Measurements from ENCODE around the gene KCNK16.

Gene KCNK16

DNA sequence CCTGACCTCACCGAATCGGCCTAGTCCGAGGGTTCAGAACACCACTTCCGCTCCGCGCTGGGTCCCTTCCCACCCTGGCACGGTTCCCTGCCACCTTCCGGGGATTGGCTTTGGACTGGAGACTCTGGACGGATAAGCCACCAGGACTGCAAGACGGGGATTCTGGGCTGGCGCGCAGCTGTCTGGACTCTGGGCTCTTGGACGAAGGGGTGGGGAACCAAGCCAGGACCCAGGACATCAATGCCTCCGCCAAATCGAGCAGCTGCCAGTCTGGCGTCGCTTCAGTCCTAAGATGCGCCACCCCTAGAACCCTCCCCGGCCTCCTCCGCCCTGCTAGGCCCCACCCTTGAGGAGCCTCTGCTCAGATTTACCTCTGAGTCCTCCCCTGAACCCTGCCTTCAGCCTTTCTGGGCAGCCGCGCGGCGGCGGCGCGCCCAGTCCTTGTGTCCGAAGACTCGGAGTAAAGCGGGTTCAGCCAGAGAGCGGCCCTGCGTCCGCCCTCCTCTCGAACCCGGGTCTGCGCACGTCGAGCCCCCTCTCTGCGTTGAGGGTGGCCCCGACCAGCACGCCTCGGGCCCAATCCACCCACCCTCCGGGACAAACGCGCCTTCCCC is 9.5 kb downstream of the KCNK16 start:
- Histone ChIP-seq H3K4me2 (ENCODE audit: low read depth, low read length, poor library complexity, severe bottlenecking) (no peak overlapping the region), H3K79me2 (ENCODE audit: insufficient read depth, low read length) (no peaks in the 10 kb centered on the region), H3K27me3 (ENCODE audit: insufficient read depth, low read length, poor library complexity, severe bottlenecking) (no peaks in the 10 kb centered on the region), H3K4me1 (ENCODE audit: insufficient read depth, low read length, poor library complexity, severe bottlenecking) (peaks cover 12% of the 10 kb centered on the region), H3K36me3 (ENCODE audit: insufficient read depth, low read length) (no peaks in the 10 kb centered on the region), H3K9ac (ENCODE audit: low read depth, low read length, poor library complexity, severe bottlenecking) (no peak overlapping the region), H2AFZ (ENCODE audit: low read length) (no peak overlapping the region), H4K20me1 (ENCODE audit: insufficient read depth, low read length, poor library complexity, severe bottlenecking) (no peaks in the 10 kb centered on the region), H3K9me2 (replicated peaks; ENCODE audit: low read depth, low read length) (no peaks in the 10 kb centered on the region), H3K4me3 (ENCODE audit: low read length, poor library complexity, severe bottlenecking) (no peak overlapping the region), H3K9me3 (ENCODE audit: insufficient read depth, low read depth, low read length) (no peaks in the 10 kb centered on the region), H3F3A (ENCODE audit: low read depth) (no peaks in the 10 kb centered on the region)
- TF ChIP-seq, protein P1, sequence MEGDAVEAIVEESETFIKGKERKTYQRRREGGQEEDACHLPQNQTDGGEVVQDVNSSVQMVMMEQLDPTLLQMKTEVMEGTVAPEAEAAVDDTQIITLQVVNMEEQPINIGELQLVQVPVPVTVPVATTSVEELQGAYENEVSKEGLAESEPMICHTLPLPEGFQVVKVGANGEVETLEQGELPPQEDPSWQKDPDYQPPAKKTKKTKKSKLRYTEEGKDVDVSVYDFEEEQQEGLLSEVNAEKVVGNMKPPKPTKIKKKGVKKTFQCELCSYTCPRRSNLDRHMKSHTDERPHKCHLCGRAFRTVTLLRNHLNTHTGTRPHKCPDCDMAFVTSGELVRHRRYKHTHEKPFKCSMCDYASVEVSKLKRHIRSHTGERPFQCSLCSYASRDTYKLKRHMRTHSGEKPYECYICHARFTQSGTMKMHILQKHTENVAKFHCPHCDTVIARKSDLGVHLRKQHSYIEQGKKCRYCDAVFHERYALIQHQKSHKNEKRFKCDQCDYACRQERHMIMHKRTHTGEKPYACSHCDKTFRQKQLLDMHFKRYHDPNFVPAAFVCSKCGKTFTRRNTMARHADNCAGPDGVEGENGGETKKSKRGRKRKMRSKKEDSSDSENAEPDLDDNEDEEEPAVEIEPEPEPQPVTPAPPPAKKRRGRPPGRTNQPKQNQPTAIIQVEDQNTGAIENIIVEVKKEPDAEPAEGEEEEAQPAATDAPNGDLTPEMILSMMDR (conservative IDR thresholded peaks at IDR 0.05; ENCODE audit: low read length): no peak
- TF ChIP-seq EZH2phosphoT487 (IDR thresholded peaks at IDR 0.05; ENCODE audit: borderline replicate concordance): no peak

DNA sequence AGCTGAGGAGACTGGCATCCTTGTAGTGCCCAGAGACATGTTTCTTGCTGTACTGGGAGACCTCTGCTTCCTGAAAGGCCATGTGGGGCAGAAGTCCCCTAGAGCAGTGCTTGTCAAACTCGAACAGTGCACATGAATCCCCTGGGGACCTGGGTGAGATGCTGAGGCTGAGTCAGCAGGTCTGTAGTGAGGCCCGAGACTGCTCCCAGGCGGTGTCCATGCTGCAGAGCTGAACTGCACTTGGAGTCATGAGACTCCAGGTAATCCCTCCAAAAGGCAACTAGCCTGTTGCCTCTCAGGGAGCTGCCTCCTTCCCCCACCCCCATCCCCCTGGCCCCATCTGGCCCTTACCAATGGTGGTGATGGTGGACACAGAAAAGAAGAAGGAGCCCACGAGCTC is 12.0 kb downstream of the KCNK16 start:
- no peaks in the 10 kb centered on the region for H3K36me3 ChIP-seq (ENCODE audit: insufficient read depth, low read length)
- no peaks in the 10 kb centered on the region for H3F3A ChIP-seq (ENCODE audit: low read depth)
- H3K4me2 ChIP-seq (ENCODE audit: low read depth, low read length, poor library complexity, severe bottlenecking): peak overlapping the region; percentile 4
- H3K27me3 ChIP-seq (ENCODE audit: insufficient read depth, low read length, poor library complexity, severe bottlenecking): no peaks in the 10 kb centered on the region
- no peaks in the 10 kb centered on the region for H3K79me2 ChIP-seq (ENCODE audit: insufficient read depth, low read length)
- no peaks in the 10 kb centered on the region for H4K20me1 ChIP-seq (ENCODE audit: insufficient read depth, low read length, poor library complexity, severe bottlenecking)
- H3K9ac ChIP-seq (ENCODE audit: low read depth, low read length, poor library complexity, severe bottlenecking): no peak overlapping the region
- TF ChIP-seq, protein P1 (conservative IDR thresholded peaks at IDR 0.05; ENCODE audit: low read length): no peak
- no peak for TF ChIP-seq EZH2phosphoT487 (IDR thresholded peaks at IDR 0.05; ENCODE audit: borderline replicate concordance)
- no peak overlapping the region for H3K4me3 ChIP-seq (ENCODE audit: low read length, poor library complexity, severe bottlenecking)
- H3K9me3 ChIP-seq (ENCODE audit: insufficient read depth, low read depth, low read length): no peaks in the 10 kb centered on the region
- H3K9me2 ChIP-seq (replicated peaks; ENCODE audit: low read depth, low read length): no peaks in the 10 kb centered on the region
- H3K4me1 ChIP-seq (ENCODE audit: insufficient read depth, low read length, poor library complexity, severe bottlenecking): peaks cover 12% of the 10 kb centered on the region
- no peak overlapping the region for H2AFZ ChIP-seq (ENCODE audit: low read length)

DNA sequence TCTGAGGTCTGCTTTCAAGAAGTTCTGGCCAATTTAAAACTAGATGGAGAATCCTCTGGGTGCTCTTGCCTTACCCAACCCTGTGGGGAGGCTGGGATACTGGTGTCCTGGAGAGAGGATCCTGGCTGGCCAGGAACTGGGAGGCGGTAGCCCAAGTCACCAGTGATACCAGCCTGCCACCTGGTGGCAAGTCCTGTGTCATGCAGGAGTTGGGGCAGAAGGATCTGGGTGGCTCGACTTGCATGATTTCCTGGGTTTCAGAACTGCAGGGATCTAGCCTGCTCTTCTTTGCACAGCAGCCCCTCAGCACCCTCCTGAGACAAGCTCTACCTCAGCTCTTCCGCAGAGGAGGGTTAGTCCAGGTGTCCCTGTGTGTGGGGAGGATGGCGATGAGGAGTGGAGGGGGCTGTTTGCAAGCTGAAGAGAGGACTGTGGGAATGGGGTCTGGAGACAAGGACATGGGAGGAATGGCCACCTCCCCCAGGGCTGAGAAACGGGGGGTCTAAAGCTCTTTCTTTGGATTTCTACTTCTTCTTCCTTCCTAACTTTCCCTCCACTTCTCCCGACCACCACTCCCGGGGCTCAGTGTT is 12.5 kb downstream of the KCNK16 start:
- no peak overlapping the region for H3K4me3 ChIP-seq (ENCODE audit: low read length, poor library complexity, severe bottlenecking)
- H2AFZ ChIP-seq (ENCODE audit: low read length): 0 out of 2 replicates have a peak overlapping the region, but pooled peaks have one; percentile 8
- no peak overlapping the region for H3K9ac ChIP-seq (ENCODE audit: low read depth, low read length, poor library complexity, severe bottlenecking)
- H3K27me3 ChIP-seq (ENCODE audit: insufficient read depth, low read length, poor library complexity, severe bottlenecking): no peaks in the 10 kb centered on the region
- H3F3A ChIP-seq (ENCODE audit: low read depth): no peaks in the 10 kb centered on the region
- H3K4me1 ChIP-seq (ENCODE audit: insufficient read depth, low read length, poor library complexity, severe bottlenecking): peaks cover 12% of the 10 kb centered on the region
- H3K4me2 ChIP-seq (ENCODE audit: low read depth, low read length, poor library complexity, severe bottlenecking): peak overlapping the region; percentile 4
- H4K20me1 ChIP-seq (ENCODE audit: insufficient read depth, low read length, poor library complexity, severe bottlenecking): no peaks in the 10 kb centered on the region
- H3K9me2 ChIP-seq (replicated peaks; ENCODE audit: low read depth, low read length): no peaks in the 10 kb centered on the region
- H3K79me2 ChIP-seq (ENCODE audit: insufficient read depth, low read length): no peaks in the 10 kb centered on the region
- no peaks in the 10 kb centered on the region for H3K9me3 ChIP-seq (ENCODE audit: insufficient read depth, low read depth, low read length)
- no peak for TF ChIP-seq EZH2phosphoT487 (IDR thresholded peaks at IDR 0.05; ENCODE audit: borderline replicate concordance)
- TF ChIP-seq, protein P1 (conservative IDR thresholded peaks at IDR 0.05; ENCODE audit: low read length): peak; percentile 94
- H3K36me3 ChIP-seq (ENCODE audit: insufficient read depth, low read length): no peaks in the 10 kb centered on the region

Measured in Loucy (cell line).